ENCODE data around the gene CDK17. TPM values are rescaled to one million over a fixed set of nuclear protein-coding genes. Genes with fewer than 3 reads are reported as not detected.
A peak's percentile ranks its signal among the peaks of the same experiment; 100 is the strongest.
"Not testable (repeated sequence)": the region's sequence is repeated elsewhere in the genome, so short reads cannot be mapped to it uniquely, and the experiment has no call there.

The CDK17 gene
- total and polyA plus RNA-seq, 2 donors from 2014 or later, result 6.6 to 35.7 TPM

DNA sequence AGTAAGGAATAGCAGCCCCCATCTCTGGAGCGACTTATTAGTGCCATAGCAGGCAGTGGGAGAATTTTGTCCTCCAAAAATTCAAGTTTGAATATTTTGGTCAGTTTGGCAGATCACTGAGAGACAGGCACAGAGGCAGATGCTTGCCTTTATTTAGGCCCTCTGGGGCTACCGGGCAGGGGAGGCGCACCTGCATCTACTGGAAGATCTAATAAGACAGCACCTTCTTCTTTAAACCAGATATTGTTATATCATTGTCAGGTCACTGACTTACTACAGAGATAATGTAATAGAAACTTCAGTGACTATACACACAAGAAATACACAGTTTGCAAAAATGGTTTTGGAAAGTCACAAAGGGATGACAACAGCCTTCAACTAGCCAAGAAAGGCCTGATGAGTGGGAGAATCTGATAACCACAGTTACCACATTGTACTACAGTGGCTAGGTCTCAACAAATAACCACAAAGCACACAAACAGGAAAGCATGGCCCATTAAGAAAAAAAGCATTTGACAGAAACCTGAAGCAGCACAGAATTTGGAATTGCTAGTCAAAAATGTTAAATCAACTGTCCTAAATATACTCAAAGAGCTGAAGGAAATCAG, 56.8 kb downstream of the CDK17 start:
- intact Hi-C loops (cut with DNase I), result no loop called here
- no peak for DNase-seq
- Histone ChIP-seq H3K9ac (ENCODE audit: low read length in 3 of 3) (no peak overlapping the region), H3K4me3 (ENCODE audit: low read length in 3 of 3) (no peak overlapping the region), H3K4me1 (ENCODE audit: control insufficient read depth in 2 of 3, insufficient read depth in 2 of 3, low read depth in 1 of 3, low read length in 3 of 3) (no peaks in the 10 kb centered on the region), H3K36me3 (ENCODE audit: control insufficient read depth in 2 of 3, insufficient read depth in 3 of 3, low read length in 3 of 3) (peaks cover 0 to 3% (median 0%) of the 10 kb centered on the region in 3 donors), H3K9me3 (ENCODE audit: control insufficient read depth in 2 of 3, insufficient read depth in 1 of 3, low read length in 3 of 3) (peaks cover 0 to 21% (median 3%) of the 10 kb centered on the region in 3 donors), H3K27me3 (ENCODE audit: control insufficient read depth, insufficient read depth, low read length) (no peaks in the 10 kb centered on the region), H3K27ac (ENCODE audit: low read depth in 2 of 2, low read length in 2 of 2) (no peak overlapping the region)
- TF ChIP-seq, protein P1, sequence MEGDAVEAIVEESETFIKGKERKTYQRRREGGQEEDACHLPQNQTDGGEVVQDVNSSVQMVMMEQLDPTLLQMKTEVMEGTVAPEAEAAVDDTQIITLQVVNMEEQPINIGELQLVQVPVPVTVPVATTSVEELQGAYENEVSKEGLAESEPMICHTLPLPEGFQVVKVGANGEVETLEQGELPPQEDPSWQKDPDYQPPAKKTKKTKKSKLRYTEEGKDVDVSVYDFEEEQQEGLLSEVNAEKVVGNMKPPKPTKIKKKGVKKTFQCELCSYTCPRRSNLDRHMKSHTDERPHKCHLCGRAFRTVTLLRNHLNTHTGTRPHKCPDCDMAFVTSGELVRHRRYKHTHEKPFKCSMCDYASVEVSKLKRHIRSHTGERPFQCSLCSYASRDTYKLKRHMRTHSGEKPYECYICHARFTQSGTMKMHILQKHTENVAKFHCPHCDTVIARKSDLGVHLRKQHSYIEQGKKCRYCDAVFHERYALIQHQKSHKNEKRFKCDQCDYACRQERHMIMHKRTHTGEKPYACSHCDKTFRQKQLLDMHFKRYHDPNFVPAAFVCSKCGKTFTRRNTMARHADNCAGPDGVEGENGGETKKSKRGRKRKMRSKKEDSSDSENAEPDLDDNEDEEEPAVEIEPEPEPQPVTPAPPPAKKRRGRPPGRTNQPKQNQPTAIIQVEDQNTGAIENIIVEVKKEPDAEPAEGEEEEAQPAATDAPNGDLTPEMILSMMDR (IDR thresholded peaks at IDR 0.05; ENCODE audit: borderline replicate concordance, extremely low read depth, insufficient read depth), result no peak
- FAIRE-seq, result no peak

DNA sequence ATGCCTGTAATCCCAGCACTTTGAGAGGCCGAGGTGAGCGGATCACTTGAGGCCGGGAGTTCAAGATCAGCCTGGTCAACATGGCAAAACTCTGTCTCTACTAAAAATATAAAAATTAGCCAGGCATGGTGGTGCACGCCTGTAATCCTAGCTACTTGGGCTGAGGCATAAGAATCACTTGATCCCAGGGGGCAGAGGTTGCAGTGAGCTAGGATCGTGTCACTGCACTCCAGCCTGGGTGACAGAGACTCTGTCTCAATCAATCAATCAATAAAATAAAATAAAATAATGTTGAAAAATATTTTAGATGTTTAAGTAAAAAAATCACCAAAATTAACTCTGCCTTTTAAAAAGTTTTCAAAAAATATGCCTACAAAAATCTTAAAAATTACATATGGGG, 60.6 kb downstream of the CDK17 start:
- H3K4me1 ChIP-seq (ENCODE audit: control insufficient read depth in 2 of 3, insufficient read depth in 2 of 3, low read depth in 1 of 3, low read length in 3 of 3); H3K27ac ChIP-seq (ENCODE audit: low read depth in 2 of 2, low read length in 2 of 2); H3K27me3 ChIP-seq (ENCODE audit: control insufficient read depth, insufficient read depth, low read length); H3K36me3 ChIP-seq (ENCODE audit: control insufficient read depth in 2 of 3, insufficient read depth in 3 of 3, low read length in 3 of 3); DNase-seq; H3K9ac ChIP-seq (ENCODE audit: low read length in 3 of 3); H3K4me3 ChIP-seq (ENCODE audit: low read length in 3 of 3); intact Hi-C loops (cut with DNase I); FAIRE-seq: not testable (repeated sequence)
- peaks cover 0 to 25% (median under 1%) of the 10 kb centered on the region in 3 donors for H3K9me3 ChIP-seq (ENCODE audit: control insufficient read depth in 2 of 3, insufficient read depth in 1 of 3, low read length in 3 of 3)

DNA sequence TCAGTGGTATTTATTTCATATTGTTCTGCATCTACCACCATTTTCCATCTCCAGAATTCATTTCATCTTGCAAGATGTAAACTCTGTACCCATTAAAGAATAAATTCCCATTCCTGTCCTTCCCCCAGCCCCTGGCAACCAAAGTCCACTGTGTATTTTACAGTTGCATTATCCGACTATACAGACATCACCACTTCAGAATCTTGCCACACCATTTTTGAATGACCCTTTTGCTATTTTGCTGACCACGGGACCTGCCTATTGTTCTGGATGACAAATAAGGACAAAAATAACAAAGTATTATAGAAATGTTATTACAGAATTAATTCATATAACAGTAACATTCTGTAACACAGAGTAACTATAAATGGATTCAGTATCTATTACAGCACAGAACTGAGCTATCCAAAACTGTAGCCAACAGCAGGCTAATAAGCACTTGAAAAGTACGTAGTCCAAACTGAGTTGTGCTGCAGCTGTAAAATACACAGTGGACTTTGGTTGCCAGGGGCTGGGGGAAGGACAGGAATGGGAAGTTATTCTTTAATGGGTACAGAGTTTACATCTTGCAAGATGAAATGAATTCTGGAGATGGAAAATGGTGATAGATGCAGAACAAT, 61.3 kb downstream of the CDK17 start:
- Histone ChIP-seq H3K9me3 (ENCODE audit: control insufficient read depth in 2 of 3, insufficient read depth in 1 of 3, low read length in 3 of 3) (peaks cover 0 to 18% (median 0%) of the 10 kb centered on the region in 3 donors), H3K4me3 (ENCODE audit: low read length in 3 of 3) (no peak overlapping the region), H3K9ac (ENCODE audit: low read length in 3 of 3) (no peak overlapping the region), H3K27ac (ENCODE audit: low read depth in 2 of 2, low read length in 2 of 2) (no peak overlapping the region), H3K27me3 (ENCODE audit: control insufficient read depth, insufficient read depth, low read length) (no peaks in the 10 kb centered on the region), H3K4me1 (ENCODE audit: control insufficient read depth in 2 of 3, insufficient read depth in 2 of 3, low read depth in 1 of 3, low read length in 3 of 3) (peaks cover 0 to 7% (median 0%) of the 10 kb centered on the region in 3 donors), H3K36me3 (ENCODE audit: control insufficient read depth in 2 of 3, insufficient read depth in 3 of 3, low read length in 3 of 3) (no peaks in the 10 kb centered on the region)
- DNase-seq (peak in 1 of 5 donors; percentile 14), FAIRE-seq (peak; percentile 75)
- intact Hi-C loops (cut with DNase I), result no loop called here
- TF ChIP-seq, protein P1 (IDR thresholded peaks at IDR 0.05; ENCODE audit: borderline replicate concordance, extremely low read depth, insufficient read depth), result no peak

DNA sequence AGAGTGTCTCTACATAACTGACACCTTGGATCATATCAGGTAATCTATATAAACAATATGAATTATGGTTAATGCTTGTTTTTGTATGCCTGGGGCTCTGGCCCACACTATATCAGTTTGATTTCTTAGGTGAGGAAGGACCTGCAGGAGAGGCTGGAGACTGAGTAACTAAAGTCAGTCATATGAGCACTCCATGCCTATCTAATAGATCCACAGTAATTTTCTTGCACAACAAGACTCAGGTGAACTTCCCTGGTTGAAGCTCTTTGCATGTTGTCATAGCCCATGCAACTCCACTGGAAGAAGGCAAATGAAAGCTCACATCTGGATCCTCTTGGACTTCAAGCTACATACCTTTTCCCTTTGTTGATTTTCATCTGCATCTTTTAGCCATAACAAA, 62.3 kb downstream of the CDK17 start:
- peaks cover 0 to 10% (median 0%) of the 10 kb centered on the region in 3 donors for H3K9me3 ChIP-seq (ENCODE audit: control insufficient read depth in 2 of 3, insufficient read depth in 1 of 3, low read length in 3 of 3)
- no peak overlapping the region for H3K9ac ChIP-seq (ENCODE audit: low read length in 3 of 3)
- FAIRE-seq (no peak), DNase-seq (no peak)
- no peaks in the 10 kb centered on the region for H3K27me3 ChIP-seq (ENCODE audit: control insufficient read depth, insufficient read depth, low read length)
- intact Hi-C loops (cut with DNase I), result no loop called here
- H3K36me3 ChIP-seq (ENCODE audit: control insufficient read depth in 2 of 3, insufficient read depth in 3 of 3, low read length in 3 of 3), result no peaks in the 10 kb centered on the region
- no peak overlapping the region for H3K4me3 ChIP-seq (ENCODE audit: low read length in 3 of 3)
- H3K4me1 ChIP-seq (ENCODE audit: control insufficient read depth in 2 of 3, insufficient read depth in 2 of 3, low read depth in 1 of 3, low read length in 3 of 3), result peaks cover 0 to 7% (median 0%) of the 10 kb centered on the region in 3 donors
- TF ChIP-seq, protein P1 (IDR thresholded peaks at IDR 0.05; ENCODE audit: borderline replicate concordance, extremely low read depth, insufficient read depth), result no peak
- H3K27ac ChIP-seq (ENCODE audit: low read depth in 2 of 2, low read length in 2 of 2), result no peak overlapping the region
